HG03196 (cell line): ENCODE data around the gene EFNA2.

ENCODE experiments used
- ATAC-seq: cut with Tn5 transposase; IDR thresholded peaks from one replicate; pipeline ENCODE4 v1.9.1; 2021; ENCODE audit not compliant: unreplicated experiment

EFNA2 gene

GRCh38 chr19:1259876-1260748 lies 25.6 kb upstream of the EFNA2 start:
- ATAC-seq: peak; percentile 10

DNA sequence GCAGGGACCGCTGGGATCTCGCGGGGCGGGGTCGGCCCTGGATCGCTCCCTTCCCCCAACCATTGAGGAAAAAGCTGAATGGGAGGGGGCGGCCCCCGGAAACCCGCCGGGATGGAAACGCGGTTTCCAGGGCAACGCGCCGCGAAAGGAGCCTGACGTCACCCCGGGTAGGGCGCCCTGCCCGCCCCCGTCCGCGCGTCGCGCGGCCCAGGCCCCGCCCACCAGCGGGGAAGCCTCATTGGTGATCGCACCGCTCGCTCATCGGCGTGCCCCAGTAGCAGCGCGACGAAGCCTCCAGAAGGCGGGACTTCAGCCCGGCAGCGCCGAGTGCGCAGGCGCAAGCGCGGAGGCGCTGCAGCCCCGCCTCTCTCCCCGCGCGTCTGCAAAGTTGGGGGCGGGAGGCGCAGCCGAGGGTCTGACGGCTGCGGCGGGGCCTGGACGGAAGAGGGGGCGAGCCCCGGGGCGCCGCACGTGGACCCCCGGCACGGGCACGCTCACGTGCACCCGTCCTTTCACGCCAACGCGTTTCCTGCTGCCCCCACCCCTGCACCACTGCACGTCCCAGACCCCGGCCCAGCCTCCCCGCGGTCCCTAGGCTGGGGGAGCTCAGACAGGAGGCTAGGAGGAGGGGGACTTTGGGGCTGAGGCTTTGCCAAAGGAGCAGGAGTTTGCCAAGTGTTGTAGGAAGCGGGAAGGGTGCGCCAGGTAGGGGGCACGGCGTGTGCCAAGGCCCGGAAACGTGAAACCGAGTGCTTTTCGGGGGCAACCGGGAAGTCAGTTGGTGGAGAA lies 24.7 kb upstream of the EFNA2 start:
- peak; percentile 41 for ATAC-seq

GRCh38 chr19:1261538-1261797 lies 24.2 kb upstream of the EFNA2 start:
- no peak for ATAC-seq

DNA sequence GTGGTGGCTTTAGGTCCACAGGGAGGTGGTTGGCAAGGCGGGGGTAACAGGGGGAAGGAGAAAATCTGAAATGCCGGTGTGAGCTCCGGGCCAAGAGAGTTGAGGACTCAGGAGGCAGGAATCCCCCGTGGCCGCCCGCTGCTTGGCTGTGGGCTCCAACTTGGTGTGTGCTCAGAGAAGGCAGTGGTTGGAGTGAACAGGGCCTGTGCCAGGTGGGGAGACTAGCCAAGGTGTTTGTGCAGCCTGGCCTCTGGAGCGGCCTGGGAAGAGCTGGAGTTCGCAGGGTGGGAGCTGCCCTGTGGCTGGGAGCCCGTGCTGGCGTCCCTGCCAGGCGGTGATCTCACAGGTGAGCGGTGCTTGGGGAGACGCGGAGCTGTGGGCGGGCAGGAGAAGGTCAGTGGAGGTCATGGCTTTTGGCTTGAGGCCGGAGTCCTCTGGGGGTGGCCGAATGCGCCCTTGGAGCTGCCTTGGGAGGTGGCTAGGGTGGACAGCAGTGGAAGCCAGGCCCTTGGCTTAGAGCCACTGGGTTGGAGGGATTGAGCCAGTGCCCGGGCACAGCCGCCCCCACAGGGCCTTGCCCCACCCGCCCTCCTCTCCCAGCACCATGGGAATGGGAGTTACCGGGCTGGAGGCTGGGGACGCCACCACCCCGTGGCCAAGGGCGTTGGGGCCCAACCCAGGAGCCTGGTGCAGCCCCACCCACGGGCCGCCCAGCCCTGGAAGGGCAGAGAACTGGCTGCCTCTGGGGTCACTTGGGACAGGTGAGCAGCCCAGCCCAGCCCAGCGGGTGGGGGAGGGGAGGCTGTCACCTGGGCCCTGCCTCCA lies 23.7 kb upstream of the EFNA2 start:
- ATAC-seq: no peak

DNA sequence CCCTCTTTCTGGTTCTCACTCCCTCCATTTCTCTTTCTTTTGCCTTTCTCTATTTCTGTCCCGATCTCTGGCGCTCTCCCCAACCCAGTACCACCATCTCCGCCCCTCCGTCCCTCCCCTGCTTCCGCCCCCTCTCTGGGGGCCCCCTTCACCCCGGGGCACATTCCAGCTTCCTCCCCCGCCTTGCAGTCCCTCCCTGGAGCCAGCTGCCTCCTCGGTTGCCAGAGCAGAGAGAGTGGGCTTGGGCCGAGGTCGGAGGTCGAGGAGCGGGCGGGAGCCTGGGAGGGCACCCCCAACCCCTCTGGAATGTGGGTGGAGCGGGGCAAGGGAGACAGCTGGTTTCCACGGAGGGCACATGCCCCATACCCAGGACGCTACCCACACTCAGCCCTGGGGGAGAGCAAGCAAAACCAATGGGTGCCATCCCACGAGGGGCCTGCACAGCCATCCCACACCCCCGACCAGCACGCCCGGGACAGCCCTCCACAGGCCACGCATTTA lies 23.0 kb upstream of the EFNA2 start:
- ATAC-seq: no peak

- ATAC-seq: no peak
Observed at GRCh38 chr19:1263188-1263587, 22.5 kb upstream of the EFNA2 start.

DNA sequence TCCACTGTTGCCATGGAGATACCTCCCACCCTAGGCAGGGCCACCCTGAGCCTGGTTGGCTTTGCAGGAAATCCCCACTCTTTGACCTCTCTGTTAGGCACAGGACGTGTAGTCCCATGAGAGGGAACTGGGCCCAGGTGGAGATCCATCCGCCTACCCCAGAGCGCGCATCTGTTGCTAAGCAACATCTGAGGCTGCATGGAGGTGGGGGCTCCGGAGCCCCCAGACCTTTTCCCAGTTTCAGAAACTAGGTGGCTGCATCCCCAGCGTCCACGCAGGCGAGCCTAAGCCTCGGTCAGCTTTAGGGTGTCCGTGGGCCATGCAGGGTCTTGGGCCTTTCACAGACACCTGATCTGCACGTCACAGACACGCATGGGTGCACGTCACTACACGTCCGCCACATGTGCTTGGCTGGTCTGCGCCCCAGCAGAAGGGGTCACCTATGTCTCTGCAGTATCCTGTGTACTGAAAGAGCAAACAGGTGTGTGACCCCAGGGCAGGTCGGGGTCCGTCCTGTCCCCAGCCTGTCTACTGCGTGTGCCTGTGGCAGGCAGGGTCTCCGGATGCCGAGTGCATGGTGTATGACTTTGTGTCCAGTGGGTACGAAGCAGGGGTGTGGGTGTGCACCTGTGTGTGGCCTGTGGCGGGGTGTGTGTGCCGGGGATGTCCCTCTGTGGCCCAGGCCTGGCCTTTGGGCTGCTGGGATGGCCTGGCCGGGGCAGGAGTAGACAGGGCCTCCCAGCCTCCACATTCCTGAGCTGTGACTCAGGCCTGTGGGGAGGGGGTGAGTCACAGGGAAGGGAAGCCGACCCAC lies 20.7 kb upstream of the EFNA2 start:
- no peak for ATAC-seq

DNA sequence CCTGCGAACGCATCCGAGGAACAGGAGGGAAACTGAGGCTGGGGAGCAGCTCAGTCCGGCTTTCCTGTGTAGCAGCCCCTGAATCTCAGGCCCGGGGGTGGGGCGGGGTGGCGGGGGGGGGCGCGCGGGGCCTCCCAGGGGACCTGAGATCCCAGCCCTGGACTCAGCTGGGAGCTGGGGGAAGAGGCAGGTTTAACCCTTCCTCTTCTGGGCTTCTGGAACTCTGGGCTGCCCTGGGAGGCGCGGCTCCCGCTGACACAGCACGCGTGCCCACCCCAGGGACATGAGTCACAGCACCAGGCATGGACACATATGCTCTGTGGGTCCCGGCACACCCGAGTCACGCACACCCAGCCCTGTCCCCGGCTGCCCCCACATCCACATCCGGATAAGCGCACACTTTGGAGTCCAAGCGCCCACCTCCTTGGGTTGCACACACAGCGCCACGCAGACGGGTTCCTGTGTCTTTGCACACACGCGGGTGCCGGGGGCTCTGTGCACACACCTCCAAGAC lies 20.0 kb upstream of the EFNA2 start:
- ATAC-seq: no peak

DNA sequence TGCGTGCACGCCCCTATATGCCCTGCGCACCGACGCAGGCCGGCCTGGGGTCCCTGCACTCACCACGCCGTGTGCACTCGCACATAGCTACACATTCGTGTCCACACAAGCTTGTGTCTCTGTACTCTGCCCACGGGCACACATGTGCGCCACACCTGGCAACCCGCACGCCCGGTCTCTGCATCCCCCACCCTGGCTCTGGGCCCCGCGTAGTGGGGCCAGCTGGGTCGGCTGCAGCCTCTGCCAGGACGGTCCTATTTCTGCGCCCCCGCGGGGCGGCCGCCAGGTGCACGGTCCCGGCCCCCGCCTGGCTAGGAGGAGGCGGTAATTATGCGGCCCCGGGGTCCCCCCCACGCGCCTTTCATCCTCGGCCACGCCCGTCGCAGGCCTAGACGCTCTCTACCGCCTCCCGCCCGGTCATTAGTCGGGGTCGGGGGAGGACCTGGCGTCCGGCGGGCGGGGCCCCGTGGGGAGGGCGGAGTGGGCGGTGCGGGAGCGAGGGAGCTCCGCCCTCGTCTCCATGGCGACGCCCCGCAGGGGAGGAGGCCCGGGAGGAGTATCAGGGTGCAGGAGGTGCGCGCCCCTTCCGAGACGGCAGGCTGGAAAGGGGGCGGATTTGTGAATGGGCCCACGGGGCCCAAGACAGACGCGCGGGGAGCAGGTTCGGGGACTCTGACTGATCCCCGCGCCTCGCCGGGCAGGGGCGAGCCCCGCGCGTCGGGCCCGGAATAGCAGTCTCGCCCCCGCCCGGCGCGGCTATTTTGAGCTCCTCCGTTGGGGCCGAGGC lies 19.4 kb upstream of the EFNA2 start:
- ATAC-seq: peak; percentile 32

GRCh38 chr19:1266916-1267476 lies 18.7 kb upstream of the EFNA2 start:
- peak; percentile 19 for ATAC-seq

DNA sequence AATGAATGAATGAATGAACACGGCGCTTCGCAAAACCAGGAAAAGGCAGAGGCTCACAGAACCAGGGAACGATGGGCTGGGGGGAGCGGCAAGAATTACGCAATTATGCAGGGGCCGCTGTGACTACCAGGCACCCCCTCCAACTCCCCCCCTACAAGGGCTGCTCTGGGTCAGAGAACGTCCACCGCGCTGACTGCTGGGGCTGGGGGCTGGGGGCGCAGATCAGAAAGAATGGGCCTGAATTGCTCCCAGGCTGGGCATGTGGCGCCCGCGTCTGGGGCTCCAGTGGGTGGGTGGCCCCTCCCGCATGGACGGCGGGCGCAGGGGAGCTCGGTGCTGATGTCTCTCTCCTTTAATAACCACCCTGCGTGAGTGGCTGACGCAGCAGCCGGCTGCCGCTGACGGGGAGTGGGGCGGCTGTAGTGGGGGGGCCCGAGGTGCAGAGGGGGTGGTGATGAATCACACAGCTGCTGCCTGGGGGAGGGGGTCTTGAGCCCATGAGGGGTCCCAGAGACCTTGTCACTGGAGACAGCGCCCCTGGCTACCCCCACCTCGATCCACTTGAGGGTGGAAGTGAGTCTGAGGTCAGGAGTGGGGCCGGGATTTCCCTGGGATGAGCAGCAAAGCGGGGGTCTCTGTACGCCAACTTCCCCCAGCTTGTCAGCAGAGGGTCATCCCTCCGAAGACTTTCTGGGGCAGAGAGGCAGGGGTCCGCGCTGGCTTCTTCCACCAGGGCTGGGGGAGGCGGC lies 18.0 kb upstream of the EFNA2 start:
- ATAC-seq: no peak

DNA sequence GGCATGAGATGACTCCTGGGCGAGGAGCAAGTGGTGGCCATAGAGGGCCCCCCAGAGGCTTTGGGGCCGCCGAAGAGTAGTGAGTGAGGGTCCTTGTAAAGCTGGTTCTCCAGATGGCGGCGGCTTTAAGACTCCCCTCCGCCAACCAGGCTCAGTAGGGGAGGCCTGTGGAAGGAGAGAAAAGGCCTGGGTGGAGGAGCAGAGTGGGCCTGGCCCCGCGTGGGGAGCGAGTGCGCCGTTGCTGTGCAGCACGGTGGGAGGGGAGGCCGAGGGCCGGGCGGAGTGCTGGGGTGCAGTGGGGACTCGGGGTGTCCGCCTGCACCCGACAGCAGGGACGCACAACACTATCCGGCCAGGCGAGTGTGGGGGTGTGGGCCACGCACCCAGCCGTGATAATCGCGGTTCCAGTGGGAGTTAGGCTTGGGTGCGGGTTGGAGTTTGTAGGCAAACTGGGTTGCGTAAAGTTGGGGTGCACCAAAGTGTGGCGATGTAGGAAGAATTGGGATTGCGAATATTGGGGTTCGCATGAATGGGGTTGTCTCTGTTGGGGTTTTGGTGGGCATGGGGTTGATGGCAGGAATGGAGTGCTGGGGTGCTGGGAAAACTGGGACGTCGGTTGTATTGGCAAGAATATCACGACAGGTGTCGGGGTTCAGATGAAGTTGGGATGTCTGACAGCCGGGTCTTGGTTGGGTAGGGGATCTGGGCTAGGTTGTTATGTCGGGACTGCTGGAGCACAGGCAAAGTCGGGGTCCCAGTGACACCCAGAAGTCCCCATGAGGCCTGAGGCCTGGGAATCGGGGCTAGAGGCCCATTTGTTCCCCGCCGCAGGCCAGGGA lies 17.2 kb upstream of the EFNA2 start:
- no peak for ATAC-seq

DNA sequence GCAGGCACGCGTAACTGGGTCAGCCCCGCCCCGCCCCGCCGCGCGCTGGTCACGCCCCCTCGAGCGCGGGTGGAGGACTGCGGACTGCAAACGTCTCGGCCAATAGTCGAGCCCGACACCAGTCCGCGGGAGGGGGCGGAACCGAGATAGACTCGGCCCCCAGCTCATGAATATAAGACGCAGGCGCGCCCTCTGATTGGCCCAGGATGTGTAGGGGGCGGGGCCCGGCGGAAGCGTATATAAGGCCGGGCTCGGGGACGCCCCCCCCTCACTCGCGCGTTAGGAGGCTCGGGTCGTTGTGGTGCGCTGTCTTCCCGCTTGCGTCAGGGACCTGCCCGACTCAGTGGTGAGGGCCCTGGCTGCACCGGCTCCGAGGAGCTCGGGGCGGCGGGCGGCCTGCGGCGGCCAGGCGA lies 16.6 kb upstream of the EFNA2 start, which contains the start of gene CIRBP:
TSS of gene CIRBP (plus strand) at position 268 of the 413 bp plus-strand sequence. CDS start 1,602 bp downstream, outside the sequence.
- peak; percentile 50 for ATAC-seq

- ATAC-seq: peak; percentile 21
Observed at GRCh38 chr19:1269478-1270212, 16.0 kb upstream of the EFNA2 start.

- no peak for ATAC-seq
Observed at GRCh38 chr19:1270213-1270853, 15.3 kb upstream of the EFNA2 start.

DNA sequence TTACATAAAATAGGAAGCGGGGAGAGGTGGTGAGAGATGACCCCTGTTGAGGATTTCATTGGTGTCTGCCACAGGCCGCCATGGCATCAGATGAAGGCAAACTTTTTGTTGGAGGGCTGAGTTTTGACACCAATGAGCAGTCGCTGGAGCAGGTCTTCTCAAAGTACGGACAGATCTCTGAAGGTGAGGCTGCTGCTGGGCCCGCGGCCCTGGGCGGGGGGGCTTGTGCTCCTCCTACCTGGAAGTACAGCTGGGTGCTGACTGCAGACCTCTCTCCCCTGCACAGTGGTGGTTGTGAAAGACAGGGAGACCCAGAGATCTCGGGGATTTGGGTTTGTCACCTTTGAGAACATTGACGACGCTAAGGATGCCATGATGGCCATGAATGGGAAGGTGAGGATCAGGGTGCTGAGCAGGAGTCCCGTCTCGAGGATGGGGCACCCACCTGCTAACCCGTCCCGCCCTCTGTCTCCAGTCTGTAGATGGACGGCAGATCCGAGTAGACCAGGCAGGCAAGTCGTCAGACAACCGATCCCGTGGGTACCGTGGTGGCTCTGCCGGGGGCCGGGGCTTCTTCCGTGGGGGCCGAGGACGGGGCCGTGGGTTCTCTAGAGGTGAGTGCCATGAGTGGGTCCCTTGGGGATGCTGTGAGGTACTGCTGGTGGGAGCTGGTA lies 14.7 kb upstream of the EFNA2 start:
- ATAC-seq: no peak
